Stimulated activated CD4-positive, alpha-beta T cell treated with anti-CD3 and anti-CD28 coated beads, Interleukin-1b, Interleukin-23, amount 100 ng/mL, for 24 hours (primary cell): ENCODE data around the gene ZFP69B.

Experiments
- DNase-seq, 4 experiments: peaks; one replicate each; pipeline ENCODE4 v3.0.0-alpha.2; 2020; ENCODE audit warnings: low read depth in 4 of 4, low spot score in 1 of 4

The ZFP69B gene

DNA sequence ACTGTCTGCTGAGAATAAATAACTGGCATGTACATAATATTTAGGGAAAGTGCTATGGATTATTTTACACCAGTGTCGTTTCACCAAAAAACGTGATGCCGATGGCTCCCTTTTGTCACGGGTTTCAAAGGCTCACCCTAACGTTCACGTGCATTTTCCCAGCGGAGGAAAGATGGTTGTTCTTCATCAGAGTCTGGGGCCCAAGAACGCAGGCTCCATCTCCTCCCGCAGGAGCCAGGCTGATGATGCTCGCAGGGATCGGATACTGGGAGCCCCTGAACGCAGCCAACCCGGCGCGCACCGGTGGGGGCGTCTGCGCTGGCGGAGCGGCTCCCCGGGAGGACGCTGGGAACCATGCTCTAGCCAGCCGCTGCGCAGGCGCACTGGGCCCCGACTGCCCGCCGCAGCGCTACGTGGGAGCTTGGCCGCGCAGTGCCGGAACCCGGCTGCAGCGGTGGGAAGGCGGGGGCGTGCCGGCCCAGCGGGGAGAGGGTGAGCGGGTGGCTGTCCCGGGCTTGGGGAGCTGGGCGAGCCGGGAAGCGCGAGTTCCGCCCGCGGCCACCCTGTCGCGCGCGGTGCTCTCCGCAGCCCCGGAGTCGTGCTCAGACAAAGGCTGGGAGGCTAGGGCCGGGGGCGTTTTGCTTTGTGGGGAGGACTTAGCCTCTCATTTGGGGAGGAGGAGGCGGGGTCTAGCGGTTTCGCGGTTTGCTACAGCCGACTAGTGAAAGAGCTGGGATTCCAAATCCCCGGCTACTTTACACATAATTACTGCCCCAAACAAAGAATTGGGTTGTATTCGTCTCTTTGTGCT, at the start of gene ZFP69B:
ZFP69B (plus strand) TSS at position 793 of the 811 bp plus-strand sequence. CDS start 486 bp downstream, outside the sequence.
- DNase-seq: peak; percentile 72 to 88 (median 81)

- no peak for DNase-seq
Measured at GRCh38 chr1:40401473-40402201, 48.6 kb upstream of the ZFP69B start.

GRCh38 chr1:40404670-40405462, 45.4 kb upstream of the ZFP69B start:
- no peak for DNase-seq

DNA sequence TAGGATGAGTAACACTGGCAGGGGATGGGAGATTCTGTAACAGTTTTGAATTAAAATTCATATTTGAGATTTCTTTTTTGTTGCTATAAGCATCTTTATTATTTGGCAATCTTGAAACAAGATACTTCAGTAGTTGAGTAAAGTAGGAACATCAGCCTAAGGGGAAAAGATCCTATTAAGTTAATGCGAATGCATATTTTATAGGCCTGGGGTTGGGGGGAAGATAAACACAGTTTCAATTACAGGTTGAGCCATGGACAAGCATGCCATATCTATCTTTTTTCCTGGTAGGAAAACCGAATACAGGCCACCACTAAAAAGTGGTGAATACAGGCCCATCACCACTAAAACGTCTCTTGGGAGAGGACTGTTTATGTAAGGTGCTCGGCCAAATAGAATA, 44.5 kb upstream of the ZFP69B start:
- DNase-seq: no peak

GRCh38 chr1:40407453-40407852, 42.8 kb upstream of the ZFP69B start:
- DNase-seq: no peak

GRCh38 chr1:40409467-40409866, 40.8 kb upstream of the ZFP69B start:
- DNase-seq: no peak

DNA sequence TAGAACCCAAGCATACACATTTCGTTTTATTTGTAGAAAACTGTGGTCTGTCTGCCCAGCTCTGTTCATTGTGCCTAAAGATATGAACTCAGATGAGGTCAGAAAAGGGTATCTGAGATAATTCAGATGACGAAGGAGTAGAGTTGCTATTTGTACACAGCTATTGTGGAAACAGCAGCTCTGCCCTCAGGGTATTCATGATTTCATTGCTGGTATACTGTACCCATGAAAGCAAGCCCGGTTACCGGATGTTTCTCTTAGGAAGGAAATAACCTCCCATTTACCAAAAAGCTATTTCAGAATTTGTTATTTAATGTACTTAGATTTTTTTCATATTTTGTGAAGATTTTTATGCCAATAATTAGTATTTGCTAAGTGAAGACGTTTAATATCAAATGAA, 39.0 kb upstream of the ZFP69B start:
- DNase-seq: no peak

DNA sequence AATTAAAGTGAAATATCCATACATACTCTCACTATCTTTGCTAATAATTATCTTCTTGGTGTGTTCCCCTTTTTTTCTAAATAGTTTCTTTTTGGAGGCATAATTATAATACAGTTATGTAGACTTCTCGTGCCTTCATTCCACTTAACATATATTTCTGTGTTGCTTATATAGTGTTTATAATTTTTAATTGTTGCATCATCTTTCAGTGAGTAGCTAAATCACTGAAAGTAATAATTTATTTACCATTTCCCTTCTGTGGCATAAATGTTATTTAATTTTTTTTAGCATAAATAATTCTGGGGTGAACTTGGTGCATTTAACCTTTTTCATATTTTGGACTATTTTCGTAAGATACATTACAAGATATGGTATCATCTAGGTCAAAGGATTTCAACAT, 38.4 kb upstream of the ZFP69B start:
- no peak for DNase-seq

DNA sequence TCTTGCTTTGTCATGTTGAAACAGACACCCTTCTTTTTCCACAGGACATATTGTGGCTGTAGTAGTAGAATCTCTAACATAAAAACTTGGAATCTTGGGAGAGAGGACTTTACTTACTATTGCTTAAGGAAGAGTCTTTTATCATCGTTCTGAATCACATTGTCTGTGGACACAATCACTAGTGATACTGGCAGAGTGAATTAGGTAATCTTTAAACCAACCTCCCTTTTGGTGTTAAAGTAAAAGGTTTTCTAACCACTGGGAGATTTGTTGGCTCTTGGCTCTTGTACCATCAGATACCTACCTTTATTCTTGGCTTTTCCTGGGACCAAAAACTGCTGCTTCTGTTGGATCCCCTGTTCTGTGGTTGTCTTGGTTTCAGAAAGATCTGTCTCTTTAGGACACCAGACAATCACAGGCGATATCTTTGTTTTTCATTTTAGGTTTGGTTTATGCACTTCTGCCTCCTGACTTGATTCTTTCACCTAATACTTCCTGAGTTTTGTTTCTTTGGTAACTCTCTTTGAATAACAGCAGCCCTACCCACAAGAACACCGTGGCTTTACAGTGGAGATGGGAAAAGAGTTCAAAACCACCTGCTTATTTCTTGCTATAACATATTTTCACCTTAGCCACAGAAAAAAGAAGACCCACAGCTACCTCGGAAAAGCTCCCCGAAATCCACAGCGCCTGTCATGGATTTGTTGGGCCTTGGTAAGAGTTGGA, 36.6 kb upstream of the ZFP69B start:
- DNase-seq: no peak

DNA sequence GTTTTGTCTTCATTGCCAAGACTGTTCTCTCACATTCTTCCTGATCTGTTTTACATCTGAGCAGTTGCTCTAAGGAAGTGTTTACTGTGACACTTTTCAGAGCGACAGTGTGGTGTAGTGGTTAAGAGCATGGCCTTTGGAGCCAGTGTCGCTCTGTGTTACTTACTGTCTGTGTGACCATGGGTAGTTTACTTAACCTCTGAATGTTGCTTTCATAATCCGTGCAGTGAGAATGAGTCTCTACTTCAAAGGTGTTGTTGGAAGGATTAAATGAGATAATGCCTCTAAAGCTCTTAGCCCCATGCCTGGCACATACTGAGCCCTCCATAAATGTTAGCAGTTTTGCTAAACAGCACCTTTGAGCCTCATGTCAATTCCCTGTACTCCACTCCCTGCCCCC, 35.9 kb upstream of the ZFP69B start:
- no peak for DNase-seq

DNA sequence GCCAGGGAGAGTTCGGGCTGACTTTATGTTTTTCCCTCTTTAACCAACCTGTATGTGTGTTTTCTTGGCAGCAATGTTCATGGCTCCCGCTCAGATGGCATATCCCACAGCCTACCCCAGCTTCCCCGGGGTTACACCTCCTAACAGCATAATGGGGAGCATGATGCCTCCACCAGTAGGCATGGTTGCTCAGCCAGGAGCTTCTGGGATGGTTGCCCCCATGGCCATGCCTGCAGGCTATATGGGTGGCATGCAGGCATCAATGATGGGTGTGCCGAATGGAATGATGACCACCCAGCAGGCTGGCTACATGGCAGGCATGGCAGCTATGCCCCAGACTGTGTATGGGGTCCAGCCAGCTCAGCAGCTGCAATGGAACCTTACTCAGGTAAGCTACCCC, 33.6 kb upstream of the ZFP69B start:
- DNase-seq: no peak

DNA sequence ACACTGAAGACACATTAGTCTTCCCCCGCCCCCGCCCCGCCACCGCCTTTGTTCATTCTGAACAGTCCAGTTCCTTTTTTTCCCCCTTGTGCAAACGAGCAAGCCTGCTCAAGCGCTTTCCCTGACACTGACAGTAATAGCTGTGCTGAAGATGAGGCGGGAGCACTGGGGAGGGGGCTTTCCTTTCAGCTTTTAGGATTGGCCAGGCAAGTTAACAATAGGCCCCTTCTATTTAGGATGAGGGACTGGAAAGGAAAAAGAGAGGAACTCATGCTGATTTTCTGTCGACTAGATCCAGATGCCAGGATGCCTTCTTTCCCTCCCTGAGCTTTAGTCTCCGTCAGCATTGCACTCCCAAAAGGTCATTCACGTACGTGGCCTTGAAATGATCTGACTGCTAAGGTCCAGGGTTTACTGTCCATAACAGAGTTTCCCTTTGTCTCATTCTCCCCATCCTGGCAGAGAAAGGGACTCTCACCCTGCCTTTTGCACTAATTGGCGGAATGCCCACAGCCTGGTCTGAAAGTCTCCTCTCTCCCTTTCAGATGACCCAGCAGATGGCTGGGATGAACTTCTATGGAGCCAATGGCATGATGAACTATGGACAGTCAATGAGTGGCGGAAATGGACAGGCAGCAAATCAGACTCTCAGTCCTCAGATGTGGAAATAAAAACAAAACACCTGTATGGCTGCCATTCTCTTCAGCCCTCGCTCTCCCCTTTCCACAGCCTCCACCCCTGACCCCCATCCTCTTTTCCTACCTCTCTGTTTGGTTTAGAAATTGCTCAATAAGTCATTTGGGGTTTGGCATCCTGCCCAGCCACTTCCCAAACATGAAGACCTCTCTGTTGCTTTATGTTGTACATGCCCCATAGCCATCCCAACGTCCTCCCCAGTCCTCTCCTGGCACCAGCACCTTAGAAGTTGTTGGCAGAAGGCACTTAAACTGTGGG, 28.6 kb upstream of the ZFP69B start:
- no peak for DNase-seq

DNA sequence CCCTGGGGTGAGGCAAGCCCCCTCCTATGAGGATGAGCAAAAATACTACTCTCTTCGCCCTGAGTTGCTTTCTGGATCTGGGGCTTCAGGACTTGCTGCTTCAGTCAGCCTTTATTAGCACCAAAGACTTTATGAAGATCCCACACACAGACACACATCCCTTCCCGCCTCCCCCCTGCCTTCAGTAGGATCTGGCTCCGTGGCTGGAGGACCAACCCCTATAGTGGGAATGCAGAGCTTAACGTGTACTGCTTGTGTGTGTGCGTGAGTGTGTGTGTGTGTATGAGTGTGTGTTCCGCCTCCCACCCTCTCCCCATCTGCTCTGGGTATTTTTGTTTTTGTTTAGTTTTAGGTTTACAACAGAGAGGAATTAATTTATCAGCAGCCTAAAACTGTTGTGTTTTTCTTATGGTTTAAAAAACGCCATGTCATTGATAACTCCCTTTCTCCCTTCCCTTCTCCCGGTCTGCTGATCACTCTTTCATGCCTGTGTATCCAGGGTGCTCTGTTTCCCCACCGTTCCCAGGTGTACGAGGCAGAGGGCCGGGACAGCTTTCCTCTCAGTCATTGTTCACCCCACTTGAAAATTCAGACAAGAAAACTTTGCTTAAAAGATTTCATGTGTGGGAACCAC, 27.5 kb upstream of the ZFP69B start:
- no peak for DNase-seq

DNA sequence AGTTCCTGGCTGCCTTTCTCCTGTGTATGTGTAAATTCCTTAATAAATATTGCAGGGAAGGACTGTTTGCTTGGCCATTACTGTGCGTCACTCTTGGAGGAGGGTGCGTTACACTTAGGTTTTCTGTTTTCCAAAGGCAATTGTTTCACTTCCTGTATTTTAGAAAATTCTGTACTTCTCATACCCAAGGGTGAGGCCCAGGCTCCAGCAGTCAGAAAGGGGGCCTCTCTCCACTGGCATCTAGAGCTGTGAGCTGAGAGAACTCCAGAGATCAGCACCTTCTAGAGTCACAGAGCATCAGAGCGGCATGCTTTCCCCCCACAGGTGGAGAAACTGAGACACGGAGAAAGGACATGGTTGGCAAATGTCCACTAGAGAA, 27.0 kb upstream of the ZFP69B start:
- no peak for DNase-seq

DNA sequence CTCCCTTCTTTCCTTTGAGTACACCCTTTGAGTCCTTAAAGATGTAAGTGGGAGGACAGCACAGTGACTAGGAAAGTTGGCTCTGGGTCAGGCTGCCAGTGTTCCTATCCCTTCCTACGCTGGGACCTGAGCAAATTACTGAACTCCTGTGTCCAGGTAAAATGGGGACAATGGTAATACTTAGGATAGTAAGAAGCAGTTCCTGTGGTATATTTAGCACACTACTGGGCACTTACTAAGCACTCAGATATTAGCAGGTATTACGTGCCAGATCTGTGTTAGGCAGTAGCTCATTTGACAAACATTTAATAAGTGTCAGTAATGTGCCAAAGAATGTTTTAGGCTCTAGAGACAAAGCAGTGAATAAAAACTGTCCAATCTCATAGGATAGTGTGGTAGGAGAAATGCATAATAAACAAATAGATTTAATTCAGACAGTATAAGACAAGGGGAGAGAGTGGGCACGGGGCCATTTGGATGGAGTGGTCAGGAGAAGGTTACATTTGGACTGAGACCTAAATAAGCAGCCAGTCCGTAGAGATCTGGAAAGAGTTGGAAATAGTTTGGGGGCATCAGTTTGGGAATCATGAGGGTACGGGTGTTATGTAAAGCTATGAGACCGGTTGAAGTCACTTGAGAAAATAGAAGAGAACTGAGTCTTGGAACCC, 26.2 kb upstream of the ZFP69B start:
- no peak for DNase-seq

- DNase-seq: no peak
Measured at GRCh38 chr1:40425198-40425597, 25.1 kb upstream of the ZFP69B start.

DNA sequence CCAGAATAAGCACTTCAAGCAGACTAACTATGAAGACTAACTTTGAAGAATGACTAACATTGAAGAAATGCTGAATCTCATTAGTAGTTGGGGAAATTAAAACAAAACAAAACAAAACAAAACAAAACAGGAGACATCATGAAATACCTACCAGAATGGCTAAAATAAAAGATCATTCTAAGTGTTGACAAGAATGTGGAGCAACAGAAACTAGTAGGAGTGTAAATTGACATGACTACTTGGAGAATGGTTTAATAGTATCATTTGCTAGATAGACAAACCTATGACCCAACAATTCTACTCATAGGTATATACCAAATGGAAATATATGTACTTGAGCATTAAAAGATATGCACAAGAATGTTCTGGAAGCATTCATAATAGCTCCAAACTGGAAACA, 18.9 kb upstream of the ZFP69B start:
- DNase-seq: no peak

GRCh38 chr1:40432644-40433390, 17.5 kb upstream of the ZFP69B start:
- DNase-seq: no peak
